ENCODE data around the gene YDJC.
A peak's percentile ranks its signal among the peaks of the same experiment; 100 is the strongest.
"Not testable (repeated sequence)": the region's sequence is repeated elsewhere in the genome, so short reads cannot be mapped to it uniquely, and the experiment has no call there.

YDJC gene

GRCh38 chr22:21642584-21643448 lies 13.0 kb upstream of the YDJC start:
- H3K27ac ChIP-seq = peak overlapping the region; percentile 69
- DNase-seq (ENCODE audit: low spot score) = no peak
- POLR2A ChIA-PET (ENCODE audit: low non-redundant PET) = interaction anchor here (1.2 to 1.6 kb wide), 2 partner anchors 12 to 14 kb away, joined by 4 to 5 read pairs; no protein-coding TSS in a partner anchor
- TF ChIP-seq, protein P1, sequence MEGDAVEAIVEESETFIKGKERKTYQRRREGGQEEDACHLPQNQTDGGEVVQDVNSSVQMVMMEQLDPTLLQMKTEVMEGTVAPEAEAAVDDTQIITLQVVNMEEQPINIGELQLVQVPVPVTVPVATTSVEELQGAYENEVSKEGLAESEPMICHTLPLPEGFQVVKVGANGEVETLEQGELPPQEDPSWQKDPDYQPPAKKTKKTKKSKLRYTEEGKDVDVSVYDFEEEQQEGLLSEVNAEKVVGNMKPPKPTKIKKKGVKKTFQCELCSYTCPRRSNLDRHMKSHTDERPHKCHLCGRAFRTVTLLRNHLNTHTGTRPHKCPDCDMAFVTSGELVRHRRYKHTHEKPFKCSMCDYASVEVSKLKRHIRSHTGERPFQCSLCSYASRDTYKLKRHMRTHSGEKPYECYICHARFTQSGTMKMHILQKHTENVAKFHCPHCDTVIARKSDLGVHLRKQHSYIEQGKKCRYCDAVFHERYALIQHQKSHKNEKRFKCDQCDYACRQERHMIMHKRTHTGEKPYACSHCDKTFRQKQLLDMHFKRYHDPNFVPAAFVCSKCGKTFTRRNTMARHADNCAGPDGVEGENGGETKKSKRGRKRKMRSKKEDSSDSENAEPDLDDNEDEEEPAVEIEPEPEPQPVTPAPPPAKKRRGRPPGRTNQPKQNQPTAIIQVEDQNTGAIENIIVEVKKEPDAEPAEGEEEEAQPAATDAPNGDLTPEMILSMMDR (conservative IDR thresholded peaks at IDR 0.05; ENCODE audit: low read depth) = peak; percentile 70
- CTCF ChIA-PET = interaction anchor here (1.2 to 1.5 kb wide), 2 partner anchors 13 to 18 kb away, joined by 4 to 5 read pairs; no protein-coding TSS in a partner anchor

DNA sequence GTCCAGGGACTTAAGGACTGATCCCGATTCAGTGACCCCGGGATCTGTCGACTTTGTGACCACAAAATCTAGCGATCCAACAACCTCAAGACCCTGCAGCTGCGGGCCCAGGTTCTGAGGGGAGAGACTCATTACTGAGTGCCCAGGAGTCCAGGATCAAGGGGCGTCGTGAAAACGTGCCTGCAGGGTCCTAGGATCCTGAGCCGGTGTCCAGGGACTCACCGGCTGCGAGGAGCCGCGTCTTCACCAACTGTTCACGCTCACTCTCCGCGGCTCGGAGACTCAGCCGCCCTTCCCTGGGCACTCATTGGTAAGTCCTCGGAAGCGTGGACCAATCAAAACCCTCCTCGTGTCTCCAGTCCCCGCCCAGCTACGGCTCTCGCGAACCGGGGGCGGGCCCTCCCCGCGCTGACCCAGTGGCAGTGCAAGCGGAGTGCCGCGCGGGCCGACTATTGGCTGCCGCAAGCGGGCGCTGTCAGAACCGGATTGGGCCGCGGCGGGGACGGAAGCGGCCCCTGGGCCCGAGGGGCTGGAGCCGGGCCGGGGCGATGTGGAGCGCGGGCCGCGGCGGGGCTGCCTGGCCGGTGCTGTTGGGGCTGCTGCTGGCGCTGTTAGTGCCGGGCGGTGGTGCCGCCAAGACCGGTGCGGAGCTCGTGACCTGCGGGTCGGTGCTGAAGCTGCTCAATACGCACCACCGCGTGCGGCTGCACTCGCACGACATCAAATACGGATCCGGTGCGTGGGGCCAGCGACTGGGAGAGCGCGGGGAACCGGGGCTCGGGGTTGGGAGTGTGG lies 12.2 kb upstream of the YDJC start, which contains the start of gene SDF2L1:
SDF2L1 (plus strand) TSS at position 514 of the 795 bp plus-strand sequence; CDS start at position 549, 35 bp downstream.
- ChIA-PET CTCF (interaction anchor here (1.5 kb wide), 1 partner anchor 17 kb away, joined by 4 read pairs; no protein-coding TSS in a partner anchor), POLR2A (ENCODE audit: low non-redundant PET) (interaction anchor here (1.1 to 1.6 kb wide), 3 partner anchors 11 to 13 kb away, joined by 4 to 6 read pairs (median 5); partner anchors contain the start of gene YDJC)
- TF ChIP-seq, protein P1 (conservative IDR thresholded peaks at IDR 0.05; ENCODE audit: low read depth) = no peak; the same call in 1 of the 2 replicates
- H3K27ac ChIP-seq = peak within 1 kb of the TSS; percentile 69
- peak; percentile 97 for DNase-seq (ENCODE audit: low spot score)

- H3K27ac ChIP-seq = peak overlapping the region; percentile 69
- CTCF ChIA-PET = interaction anchor here (0.7 to 0.8 kb wide), 2 partner anchors 12 to 17 kb away, joined by 3 to 4 read pairs; partner anchors contain the start of gene YDJC
- TF ChIP-seq, protein P1 (conservative IDR thresholded peaks at IDR 0.05; ENCODE audit: low read depth) = peak; percentile 74
- no peak for DNase-seq (ENCODE audit: low spot score)
- POLR2A ChIA-PET (ENCODE audit: low non-redundant PET) = interaction anchor here (1.1 to 1.6 kb wide), 2 partner anchors 10 to 12 kb away, joined by 4 to 6 read pairs; partner anchors contain the start of gene YDJC
Measured at GRCh38 chr22:21641417-21641788, 11.6 kb upstream of the YDJC start.

DNA sequence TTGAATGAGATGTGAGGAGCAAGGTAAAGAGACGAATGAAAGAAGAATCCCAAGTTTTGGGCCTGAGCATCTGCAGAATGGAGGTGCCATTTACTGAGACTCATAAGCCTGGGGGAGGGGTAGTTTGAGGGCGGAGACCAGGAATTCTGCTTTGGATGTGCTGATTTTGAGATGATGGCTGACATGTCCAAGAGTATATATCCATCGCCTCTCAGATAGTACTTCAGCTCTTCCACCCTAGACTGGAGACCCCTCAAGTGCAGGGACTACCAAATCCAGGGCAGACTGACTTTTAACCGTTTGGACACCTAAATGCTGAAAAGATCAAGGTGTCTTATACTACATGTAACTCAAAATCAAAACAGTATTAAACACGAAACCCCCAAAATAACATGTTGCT lies 11.0 kb upstream of the YDJC start:
- ChIA-PET POLR2A (ENCODE audit: low non-redundant PET) (interaction anchor here (1.1 to 1.6 kb wide), 2 partner anchors 10 to 12 kb away, joined by 4 to 6 read pairs; partner anchors contain the start of gene YDJC), CTCF (interaction anchor here (0.7 to 0.8 kb wide), 2 partner anchors 11 to 16 kb away, joined by 3 to 4 read pairs; partner anchors contain the start of gene YDJC)
- no peak overlapping the region for H3K27ac ChIP-seq
- TF ChIP-seq, protein P1 (conservative IDR thresholded peaks at IDR 0.05; ENCODE audit: low read depth) = no peak
- no peak for DNase-seq (ENCODE audit: low spot score)

DNA sequence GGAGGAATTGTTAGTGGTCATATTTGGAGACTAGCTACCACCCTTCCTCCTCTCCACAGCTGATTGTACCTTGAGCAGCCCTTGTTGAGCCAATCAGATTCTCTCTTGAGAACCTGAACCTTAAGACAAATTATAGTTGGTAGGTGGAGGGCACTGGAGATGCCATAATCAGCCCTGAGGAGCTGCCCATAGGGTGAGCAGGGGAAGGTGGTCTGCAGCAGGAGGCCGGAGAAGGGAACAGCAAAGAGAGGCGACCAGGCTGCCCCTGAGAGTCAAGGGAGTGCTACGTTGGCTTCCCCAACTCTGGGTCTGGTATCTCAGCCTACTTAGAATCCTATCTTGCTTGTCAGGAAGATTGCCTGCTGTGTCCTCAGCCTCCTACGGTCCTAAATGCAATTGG lies 9.5 kb upstream of the YDJC start:
- POLR2A ChIA-PET (ENCODE audit: low non-redundant PET) = no interaction called here
- no peak for DNase-seq (ENCODE audit: low spot score)
- TF ChIP-seq, protein P1 (conservative IDR thresholded peaks at IDR 0.05; ENCODE audit: low read depth) = no peak
- CTCF ChIA-PET = no interaction called here
- H3K27ac ChIP-seq = no peak overlapping the region

GRCh38 chr22:21637450-21637849 lies 7.6 kb upstream of the YDJC start:
- POLR2A ChIA-PET (ENCODE audit: low non-redundant PET); DNase-seq (ENCODE audit: low spot score); CTCF ChIA-PET; H3K27ac ChIP-seq: not testable (repeated sequence)
